KMS-11 (cell line): Measurements from ENCODE around the gene RPL29.

ENCODE experiments used
- H2AFZ ChIP-seq: fragments of 200-600 bp; sonication (generic); 2 replicates; pipeline ENCODE4 v1.6.1; 2016; ENCODE audit warnings: antibody characterized with exemption, mixed run types, low read depth
- H3K27ac ChIP-seq: fragments of 200-600 bp; sonication (generic); 2 replicates; pipeline ENCODE4 v1.6.1; 2016; ENCODE audit warnings: mild to moderate bottlenecking, mixed run types
- H3K27me3 ChIP-seq: fragments of 200-600 bp; sonication (generic); 2 replicates; pipeline ENCODE4 v1.6.1; 2017; ENCODE audit warnings: mild to moderate bottlenecking, low read depth, mixed run types, moderate library complexity; ENCODE audit not compliant: insufficient read depth
- H3K36me3 ChIP-seq: fragments of 200-600 bp; sonication (generic); 2 replicates; pipeline ENCODE4 v1.6.1; 2017; ENCODE audit warnings: mild to moderate bottlenecking, mixed run types; ENCODE audit not compliant: insufficient read depth
- H3K4me1 ChIP-seq: fragments of 200-600 bp; sonication (generic); 2 replicates; pipeline ENCODE4 v1.6.1; 2016; ENCODE audit warnings: mild to moderate bottlenecking, low read depth, mixed run types; ENCODE audit not compliant: poor library complexity, severe bottlenecking
- H3K4me2 ChIP-seq: fragments of 200-600 bp; sonication (generic); 2 replicates; pipeline ENCODE4 v1.7.0; 2016; ENCODE audit warnings: mild to moderate bottlenecking, mixed run types
- H3K4me3 ChIP-seq: fragments of 200-600 bp; sonication (generic); IDR thresholded peaks from 2 replicates; pipeline ENCODE4 v1.6.1; 2017; ENCODE audit warnings: low read depth, low read length, mixed read lengths; ENCODE audit not compliant: insufficient read depth
- H3K79me2 ChIP-seq: fragments of 200-600 bp; sonication (generic); 2 replicates; pipeline ENCODE4 v1.6.1; 2016; ENCODE audit warnings: low read depth, mixed run types; ENCODE audit not compliant: insufficient read depth
- H3K9ac ChIP-seq: fragments of 200-600 bp; sonication (generic); 2 replicates; pipeline ENCODE4 v1.6.1; 2016; ENCODE audit warnings: mild to moderate bottlenecking, mixed run types
- H4K20me1 ChIP-seq: fragments of 200-600 bp; sonication (generic); 2 replicates; pipeline ENCODE4 v1.6.1; 2016; ENCODE audit warnings: mild to moderate bottlenecking, mixed run types; ENCODE audit not compliant: insufficient read depth
- TF ChIP-seq, protein P1 (sequence below): fragments of 200-600 bp; sonication (generic); conservative IDR thresholded peaks from 2 replicates; pipeline ENCODE4 v1.6.1; 2017; ENCODE audit warnings: low read depth, mild to moderate bottlenecking, antibody characterized with exemption, low read length, moderate library complexity, mixed read lengths

RPL29 gene

GRCh38 chr3:51955893-51956770 is 39.6 kb downstream of the RPL29 start:
- no peaks in the 10 kb centered on the region for H3K4me1 ChIP-seq
- TF ChIP-seq, protein P1, sequence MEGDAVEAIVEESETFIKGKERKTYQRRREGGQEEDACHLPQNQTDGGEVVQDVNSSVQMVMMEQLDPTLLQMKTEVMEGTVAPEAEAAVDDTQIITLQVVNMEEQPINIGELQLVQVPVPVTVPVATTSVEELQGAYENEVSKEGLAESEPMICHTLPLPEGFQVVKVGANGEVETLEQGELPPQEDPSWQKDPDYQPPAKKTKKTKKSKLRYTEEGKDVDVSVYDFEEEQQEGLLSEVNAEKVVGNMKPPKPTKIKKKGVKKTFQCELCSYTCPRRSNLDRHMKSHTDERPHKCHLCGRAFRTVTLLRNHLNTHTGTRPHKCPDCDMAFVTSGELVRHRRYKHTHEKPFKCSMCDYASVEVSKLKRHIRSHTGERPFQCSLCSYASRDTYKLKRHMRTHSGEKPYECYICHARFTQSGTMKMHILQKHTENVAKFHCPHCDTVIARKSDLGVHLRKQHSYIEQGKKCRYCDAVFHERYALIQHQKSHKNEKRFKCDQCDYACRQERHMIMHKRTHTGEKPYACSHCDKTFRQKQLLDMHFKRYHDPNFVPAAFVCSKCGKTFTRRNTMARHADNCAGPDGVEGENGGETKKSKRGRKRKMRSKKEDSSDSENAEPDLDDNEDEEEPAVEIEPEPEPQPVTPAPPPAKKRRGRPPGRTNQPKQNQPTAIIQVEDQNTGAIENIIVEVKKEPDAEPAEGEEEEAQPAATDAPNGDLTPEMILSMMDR, result no peak
- H3K36me3 ChIP-seq, result no peaks in the 10 kb centered on the region
- no peak overlapping the region for H2AFZ ChIP-seq
- H3K9ac ChIP-seq, result no peak overlapping the region
- no peak overlapping the region for H3K4me2 ChIP-seq
- no peak overlapping the region for H3K4me3 ChIP-seq
- H3K27ac ChIP-seq, result no peak overlapping the region
- H4K20me1 ChIP-seq, result no peaks in the 10 kb centered on the region
- H3K79me2 ChIP-seq, result no peaks in the 10 kb centered on the region
- H3K27me3 ChIP-seq, result no peaks in the 10 kb centered on the region; the same call in 1 of the 2 replicates

- Histone ChIP-seq H3K4me3 (no peak within 1 kb of the TSS), H3K4me1 (no peaks in the 10 kb centered on the region), H3K27ac (no peak within 1 kb of the TSS), H3K4me2 (no peak within 1 kb of the TSS), H3K36me3 (no peaks in the 10 kb centered on the region), H2AFZ (no peak within 1 kb of the TSS), H4K20me1 (no peaks in the 10 kb centered on the region), H3K27me3 (no peaks in the 10 kb centered on the region; the same call in 1 of the 2 replicates), H3K9ac (no peak within 1 kb of the TSS), H3K79me2 (no peaks in the 10 kb centered on the region)
- TF ChIP-seq, protein P1, result no peak
Measured at GRCh38 chr3:51955175-51955892, 40.4 kb downstream of the RPL29 start, which contains the start of gene GPR62. Gene GPR62, plus strand, starts transcription at chr3:51955381. Its CDS starts 272 bp downstream, at chr3:51955653.

GRCh38 chr3:51954713-51955112 is 41.0 kb downstream of the RPL29 start:
- TF ChIP-seq, protein P1, result no peak
- Histone ChIP-seq H3K4me3 (no peak overlapping the region), H3K27me3 (no peaks in the 10 kb centered on the region; the same call in 1 of the 2 replicates), H3K4me2 (no peak overlapping the region), H3K4me1 (no peaks in the 10 kb centered on the region), H2AFZ (no peak overlapping the region), H3K27ac (no peak overlapping the region), H3K36me3 (no peaks in the 10 kb centered on the region), H4K20me1 (no peaks in the 10 kb centered on the region), H3K79me2 (no peaks in the 10 kb centered on the region), H3K9ac (no peak overlapping the region)

DNA sequence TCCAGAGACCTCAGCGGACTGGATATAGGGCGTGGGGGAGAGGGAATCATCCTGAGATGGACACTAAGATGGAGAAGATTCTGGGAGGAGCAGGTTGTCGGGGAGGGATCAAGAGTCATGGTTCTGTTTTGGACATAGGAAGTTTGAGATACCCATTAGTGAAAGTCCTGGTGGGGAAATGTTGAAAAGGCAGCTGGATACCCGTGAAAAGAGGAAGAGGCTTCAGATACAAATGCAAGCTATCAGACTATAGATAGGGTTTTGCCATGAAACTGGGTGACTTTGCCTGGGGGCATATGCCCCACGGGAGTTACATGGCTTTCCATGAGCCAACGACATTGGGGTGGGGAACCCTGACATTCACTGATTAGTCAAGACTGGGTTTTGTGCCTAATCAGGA is 41.6 kb downstream of the RPL29 start:
- H3K79me2 ChIP-seq, result no peaks in the 10 kb centered on the region
- no peak overlapping the region for H3K4me2 ChIP-seq
- H3K27me3 ChIP-seq, result no peaks in the 10 kb centered on the region; the same call in 1 of the 2 replicates
- H3K27ac ChIP-seq, result no peak overlapping the region
- no peaks in the 10 kb centered on the region for H4K20me1 ChIP-seq
- H3K9ac ChIP-seq, result no peak overlapping the region
- no peak overlapping the region for H2AFZ ChIP-seq
- TF ChIP-seq, protein P1, result no peak
- H3K4me3 ChIP-seq, result no peak overlapping the region
- no peaks in the 10 kb centered on the region for H3K4me1 ChIP-seq
- H3K36me3 ChIP-seq, result no peaks in the 10 kb centered on the region
